ENCODE results near the gene SQOR.

GRCh38 chr15:45732662-45733061, 97.8 kb downstream of the SQOR start:
- TF ChIP-seq CTCF (IDR thresholded peaks at IDR 0.05) (no peak), POLR2A (IDR thresholded peaks at IDR 0.05) (no peak)

Measured in suprapubic skin (tissue), 3 donors.